Uterus (tissue), 2 donors: ENCODE data around the gene NDC1.

Experiments
- CTCF ChIP-seq, 4 experiments: fragments of 200-600 bp in 2 of 4; fragments of 450-650 bp in 2 of 4; sonication (generic) in 2 of 4; IDR thresholded peaks; one replicate each; pipeline ENCODE4 v1.5.1; 2016 to 2019; ENCODE audit warnings: antibody characterized with exemption in 4 of 4, mild to moderate bottlenecking in 2 of 4, moderate library complexity in 1 of 4
- POLR2A ChIP-seq, 2 donors: fragments of 450-650 bp; IDR thresholded peaks; one replicate each; pipeline ENCODE4 v1.6.1; 2016; ENCODE audit warnings: antibody characterized with exemption in 2 of 2, mild to moderate bottlenecking in 1 of 2, moderate library complexity in 1 of 2

GRCh38 chr1:53842347-53842746, 4.3 kb upstream of the NDC1 start:
- TF ChIP-seq POLR2A (IDR thresholded peaks at IDR 0.05), result no peak
- no peak for TF ChIP-seq CTCF (IDR thresholded peaks at IDR 0.05)
